HEK293T (cell line): ENCODE results near the gene LGI2.

Experiments
- CTCF ChIA-PET: fragments of 350-600 bp; formaldehyde crosslinking; extraction: SDS; loops from one replicate; lab custom pipeline; 2021; ENCODE audit warnings: antibody characterized with exemption, inconsistent platforms; lab: Yijun Ruan, JAX
- POLR2A ChIA-PET: fragments of 350-600 bp; formaldehyde crosslinking; extraction: SDS; loops from one replicate; lab custom pipeline; 2020; ENCODE audit warnings: antibody characterized with exemption, inconsistent platforms; lab: Yijun Ruan, JAX
- DNase-seq: peaks from one replicate; pipeline ENCODE4 v3.0.0; 2012; ENCODE audit warnings: mixed read lengths; ENCODE audit errors: extremely low spot score
- ARNT ChIP-seq: fragments of 450-650 bp; IDR thresholded peaks from 2 replicates; pipeline ENCODE4 v1.6.1; 2017; ENCODE audit warnings: mild to moderate bottlenecking
- BHLHE40 ChIP-seq: fragments of 450-650 bp; IDR thresholded peaks from 2 replicates; pipeline ENCODE4 v1.6.1; 2016; ENCODE audit warnings: mild to moderate bottlenecking, moderate library complexity, borderline replicate concordance
- CTBP1 ChIP-seq: fragments of 450-650 bp; IDR thresholded peaks from 2 replicates; pipeline ENCODE4 v1.6.1; 2016; ENCODE audit warnings: borderline replicate concordance
- ELF4 ChIP-seq: fragments of 450-650 bp; IDR thresholded peaks from 2 replicates; pipeline ENCODE4 v1.6.1; 2017; ENCODE audit warnings: antibody characterized with exemption
- FOXA1 ChIP-seq: fragments of 450-650 bp; IDR thresholded peaks from 2 replicates; pipeline ENCODE4 v1.6.1; 2016; ENCODE audit warnings: mild to moderate bottlenecking
- FOXK2 ChIP-seq: fragments of 450-650 bp; IDR thresholded peaks from 2 replicates; pipeline ENCODE4 v1.6.1; 2016; ENCODE audit warnings: mild to moderate bottlenecking
- FOXM1 ChIP-seq: fragments of 450-650 bp; IDR thresholded peaks from 2 replicates; pipeline ENCODE4 v1.6.1; 2017; ENCODE audit warnings: mild to moderate bottlenecking, borderline replicate concordance
- HDGF ChIP-seq: fragments of 450-650 bp; IDR thresholded peaks from 2 replicates; pipeline ENCODE4 v1.6.1; 2017; ENCODE audit warnings: antibody characterized with exemption, borderline replicate concordance
- L3MBTL2 ChIP-seq: fragments of 450-650 bp; conservative IDR thresholded peaks from 2 replicates; pipeline ENCODE4 v1.6.1; 2016; ENCODE audit warnings: mild to moderate bottlenecking
- LEF1 ChIP-seq: fragments of 450-650 bp; IDR thresholded peaks from 2 replicates; pipeline ENCODE4 v1.6.1; 2017; ENCODE audit warnings: mild to moderate bottlenecking, borderline replicate concordance
- NFRKB ChIP-seq: fragments of 450-650 bp; IDR thresholded peaks from 2 replicates; pipeline ENCODE4 v1.6.1; 2016; ENCODE audit warnings: mild to moderate bottlenecking, moderate library complexity
- PKNOX1 ChIP-seq: fragments of 450-650 bp; IDR thresholded peaks from 2 replicates; pipeline ENCODE4 v1.6.1; 2016
- SP1 ChIP-seq: fragments of 450-650 bp; IDR thresholded peaks from 2 replicates; pipeline ENCODE4 v1.6.1; 2017
- SUZ12 ChIP-seq: fragments of 450-650 bp; IDR thresholded peaks from 2 replicates; pipeline ENCODE4 v1.6.1; 2016; ENCODE audit warnings: mild to moderate bottlenecking
- TARDBP ChIP-seq: fragments of 450-650 bp; IDR thresholded peaks from 2 replicates; pipeline ENCODE4 v1.6.1; 2016
- ZNF384 ChIP-seq: fragments of 450-650 bp; IDR thresholded peaks from 2 replicates; pipeline ENCODE4 v1.6.1; 2016

The LGI2 gene

GRCh38 chr4:24999392-25000089 lies 31.2 kb downstream of the LGI2 start:
- ChIA-PET POLR2A (no interaction called here), CTCF (no interaction called here)
- no peak for TF ChIP-seq FOXK2
- no peak for TF ChIP-seq ZNF384
- no peak for DNase-seq

GRCh38 chr4:24995346-24995919 lies 35.3 kb downstream of the LGI2 start:
- ChIA-PET CTCF (interaction anchor here (1.5 kb wide), 1 partner anchor 15 kb away, joined by 6 read pairs; no protein-coding TSS in a partner anchor), POLR2A (no interaction called here)
- TF ChIP-seq SUZ12, result no peak
- no peak for DNase-seq

GRCh38 chr4:24993551-24994080 lies 37.1 kb downstream of the LGI2 start:
- ChIA-PET CTCF (interaction anchor here (0.6 kb wide), 1 partner anchor 95 kb away, joined by 3 read pairs; no protein-coding TSS in a partner anchor), POLR2A (no interaction called here)
- DNase-seq, result no peak
- TF ChIP-seq ELF4, result no peak
- no peak for TF ChIP-seq CTBP1
- TF ChIP-seq TARDBP, result no peak
- TF ChIP-seq SP1, result no peak
- TF ChIP-seq FOXK2, result no peak
- no peak for TF ChIP-seq LEF1
- TF ChIP-seq PKNOX1, result no peak
- TF ChIP-seq ZNF384, result no peak
- TF ChIP-seq ARNT, result no peak
- no peak for TF ChIP-seq BHLHE40
- no peak for TF ChIP-seq SUZ12
- no peak for TF ChIP-seq HDGF
- no peak for TF ChIP-seq NFRKB

GRCh38 chr4:24992968-24993367 lies 37.8 kb downstream of the LGI2 start:
- ChIA-PET CTCF (no interaction called here), POLR2A (no interaction called here)
- no peak for TF ChIP-seq FOXK2
- no peak for TF ChIP-seq PKNOX1
- no peak for TF ChIP-seq BHLHE40
- no peak for TF ChIP-seq SP1
- no peak for DNase-seq

- TF ChIP-seq TARDBP (no peak), ELF4 (no peak), FOXK2 (no peak), L3MBTL2 (no peak), ARNT (no peak), FOXA1 (no peak), ZNF384 (no peak), HDGF (no peak), CTBP1 (no peak), FOXM1 (no peak), LEF1 (no peak), SP1 (no peak), PKNOX1 (no peak), BHLHE40 (no peak), SUZ12 (no peak), NFRKB (no peak)
- no peak for DNase-seq
- POLR2A ChIA-PET, result no interaction called here
- CTCF ChIA-PET, result no interaction called here
Observed at GRCh38 chr4:24991015-24991414, 39.7 kb downstream of the LGI2 start.

- no peak for TF ChIP-seq FOXM1
- no peak for TF ChIP-seq NFRKB
- TF ChIP-seq ZNF384, result no peak
- no peak for TF ChIP-seq PKNOX1
- TF ChIP-seq BHLHE40, result no peak
- TF ChIP-seq CTBP1, result no peak
- TF ChIP-seq HDGF, result no peak
- TF ChIP-seq FOXK2, result no peak
- no peak for TF ChIP-seq TARDBP
- TF ChIP-seq ARNT, result no peak
- no peak for TF ChIP-seq L3MBTL2
- no peak for TF ChIP-seq SUZ12
- TF ChIP-seq ELF4, result no peak
- no peak for TF ChIP-seq LEF1
- TF ChIP-seq SP1, result no peak
- no peak for TF ChIP-seq FOXA1
- CTCF ChIA-PET, result interaction anchor here (1.1 kb wide), 1 partner anchor 57 kb away, joined by 3 read pairs; no protein-coding TSS in a partner anchor
- DNase-seq, result no peak
- POLR2A ChIA-PET, result no interaction called here
Observed at GRCh38 chr4:24989327-24989726, 41.4 kb downstream of the LGI2 start.
